Endodermal cell (in vitro differentiated cells): Measurements from ENCODE around the gene IL24. TPM values are rescaled to one million over a fixed set of nuclear protein-coding genes. Genes with fewer than 3 reads are reported as not detected.

Experiments
- DNase-seq: peaks from one replicate; pipeline ENCODE4 v3.0.0-alpha.2; 2017
- H3K27ac ChIP-seq: 2 replicates; pipeline ENCODE4 v1.5.1; 2013; ENCODE audit warnings: mild to moderate bottlenecking, low read depth, low read length, moderate library complexity
- H3K27me3 ChIP-seq: 2 replicates; pipeline ENCODE4 v1.6.1; 2013; ENCODE audit warnings: mild to moderate bottlenecking, low read length, moderate library complexity; ENCODE audit not compliant: insufficient read depth, control insufficient read depth, poor library complexity, severe bottlenecking
- H3K36me3 ChIP-seq: 2 replicates; pipeline ENCODE4 v1.7.0; 2013; ENCODE audit warnings: mild to moderate bottlenecking, low read length, moderate library complexity; ENCODE audit not compliant: control insufficient read depth, insufficient read depth
- H3K4me1 ChIP-seq: one replicate; pipeline ENCODE4 v1.7.0; 2013; ENCODE audit warnings: low read length; ENCODE audit not compliant: control insufficient read depth, insufficient read depth
- H3K4me3 ChIP-seq: 2 replicates; pipeline ENCODE4 v1.5.1; 2013; ENCODE audit warnings: mild to moderate bottlenecking, low read length, moderate library complexity
- H3K9ac ChIP-seq: 2 replicates; pipeline ENCODE4 v1.6.1; 2013; ENCODE audit warnings: mild to moderate bottlenecking, low read length, moderate library complexity; ENCODE audit not compliant: poor library complexity, severe bottlenecking; ENCODE audit errors: extremely low read depth
- H3K9me3 ChIP-seq: 2 replicates; pipeline ENCODE4 v1.6.1; 2013; ENCODE audit warnings: mild to moderate bottlenecking, low read length, moderate library complexity; ENCODE audit not compliant: control insufficient read depth
- H3K27ac Mint-ChIP-seq: 2 replicates; pipeline ENCODE4 v1.8.0; 2020; ENCODE audit warnings: mixed read lengths
- H3K27me3 Mint-ChIP-seq: 2 replicates; pipeline ENCODE4 v1.8.0; 2021; ENCODE audit warnings: mild to moderate bottlenecking, mixed read lengths; ENCODE audit not compliant: insufficient read depth
- H3K36me3 Mint-ChIP-seq: 2 replicates; pipeline ENCODE4 v1.8.0; 2020; ENCODE audit warnings: low read depth, mixed read lengths
- H3K4me1 Mint-ChIP-seq: 2 replicates; pipeline ENCODE4 v1.8.0; 2020; ENCODE audit warnings: mixed read lengths
- H3K4me3 Mint-ChIP-seq: 2 replicates; pipeline ENCODE4 v1.8.0; 2020; ENCODE audit warnings: mild to moderate bottlenecking, moderate library complexity, mixed read lengths
- H3K9me3 Mint-ChIP-seq: 2 replicates; pipeline ENCODE4 v1.8.0; 2020; ENCODE audit warnings: mild to moderate bottlenecking, mixed read lengths
- CTCF ChIP-seq: fragments of 200-600 bp; sonication (generic); conservative IDR thresholded peaks from 2 replicates; pipeline ENCODE4 v1.5.0; 2021; ENCODE audit warnings: antibody characterized with exemption, mild to moderate bottlenecking
- WGBS, 2 experiments: methylation state at CpG; one replicate each; pipeline versions ENCODE4 v1.1.5 to v1.1.7; 2013; ENCODE audit warnings: missing lambda C conversion rate in 2 of 2, mixed read lengths in 1 of 2; ENCODE audit not compliant: insufficient coverage in 1 of 2, insufficient read length in 1 of 2; 5-methylcytosine and 5-hydroxymethylcytosine counted together
- total RNA-seq, 2 donors: library from RNA; stranded (reverse); fragmentation: NEBNext Ultra II Directional in 1 of 2; extraction: Animal tissue kit (Norgen Biotek cat#: 25700) in 1 of 2; gene quantifications; 2 replicates in 1 of 2; 3 replicates in 1 of 2; pipeline ENCODE4 v1.2.1, GENCODE V29; 2021

Gene IL24
- total RNA-seq, 2 donors from 2014 or later = not detected

- Mint-ChIP-seq H3K36me3 (no peaks in the 10 kb centered on the region), H3K4me1 (peaks cover 8% of the 10 kb centered on the region), H3K9me3 (no peaks in the 10 kb centered on the region), H3K27me3 (peaks cover 25% of the 10 kb centered on the region), H3K27ac (no peak overlapping the region), H3K4me3 (no peak overlapping the region)
- WGBS, 2 experiments = 90 to 96% methylated on average over 3 of the region's 3 CpGs
- no peak for TF ChIP-seq CTCF
- Histone ChIP-seq H3K36me3 (no peaks in the 10 kb centered on the region), H3K27me3 (no peaks in the 10 kb centered on the region), H3K9ac (no peak overlapping the region), H3K9me3 (no peaks in the 10 kb centered on the region), H3K4me1 (no peaks in the 10 kb centered on the region), H3K27ac (no peak overlapping the region), H3K4me3 (no peak overlapping the region)
- no peak for DNase-seq
Observed at GRCh38 chr1:206896261-206896660, 982 bp upstream of the IL24 start.

- Histone ChIP-seq H3K36me3 (no peaks in the 10 kb centered on the region), H3K4me3 (no peak overlapping the region), H3K9me3 (no peaks in the 10 kb centered on the region), H3K4me1 (no peaks in the 10 kb centered on the region), H3K27ac (no peak overlapping the region), H3K27me3 (peaks cover 9% of the 10 kb centered on the region), H3K9ac (no peak overlapping the region)
- DNase-seq = no peak
- Mint-ChIP-seq H3K4me1 (peaks cover 8% of the 10 kb centered on the region), H3K36me3 (no peaks in the 10 kb centered on the region), H3K27ac (no peak overlapping the region), H3K27me3 (peaks cover 28% of the 10 kb centered on the region), H3K9me3 (no peaks in the 10 kb centered on the region), H3K4me3 (no peak overlapping the region)
- no peak for TF ChIP-seq CTCF
- 66 to 81% methylated on average over 8 to 11 of the region's 11 CpGs for WGBS, 2 experiments
Observed at GRCh38 chr1:206898089-206898914, 1.1 kb downstream of the IL24 start.

- DNase-seq = no peak
- Mint-ChIP-seq H3K36me3 (no peaks in the 10 kb centered on the region), H3K4me1 (peaks cover 8% of the 10 kb centered on the region), H3K27me3 (peaks cover 32% of the 10 kb centered on the region), H3K27ac (no peak overlapping the region), H3K9me3 (no peaks in the 10 kb centered on the region), H3K4me3 (no peak overlapping the region)
- Histone ChIP-seq H3K4me1 (no peaks in the 10 kb centered on the region), H3K27me3 (peaks cover 14% of the 10 kb centered on the region), H3K27ac (no peak overlapping the region), H3K9me3 (no peaks in the 10 kb centered on the region), H3K9ac (no peak overlapping the region), H3K4me3 (no peak overlapping the region), H3K36me3 (no peaks in the 10 kb centered on the region)
- TF ChIP-seq CTCF = no peak
- whole genome bisulfite sequencing, 2 experiments = 87 to 91% methylated on average over 10 to 13 of the region's 13 CpGs
Observed at GRCh38 chr1:206898915-206899431, 1.7 kb downstream of the IL24 start.
